ENCODE data around the gene TNFRSF19.

GRCh38 chr13:23636360-23636759, 66.1 kb downstream of the TNFRSF19 start:
- TF ChIP-seq CTCF (IDR thresholded peaks at IDR 0.05), result no peak
- TF ChIP-seq POLR2A (IDR thresholded peaks at IDR 0.05), result no peak

Data from testis (tissue), 2 donors.